Bone marrow (tissue), 2 donors: Measurements from ENCODE around the gene PLXDC1.

Experiments used
- DNase-seq, 2 donors: peaks; one replicate each; lab custom pipeline; 2025; lab: John Stamatoyannopoulos, UW

PLXDC1 gene

GRCh38 chr17:39151150-39151942 is at the start of gene PLXDC1:
TSS of gene PLXDC1 (minus strand) at chr17:39151637. CDS start at chr17:39151437, 200 bp downstream.
- DNase-seq = no peak

GRCh38 chr17:39200957-39201510 is 49.6 kb upstream of the PLXDC1 start:
- no peak for DNase-seq

- peak in 1 of 2 donors; percentile 73 for DNase-seq
Observed at GRCh38 chr17:39200070-39200879, 48.8 kb upstream of the PLXDC1 start, which contains the start of gene RPL19. TSS of gene RPL19 (plus strand) at chr17:39200283. CDS start at chr17:39200345, 62 bp downstream.

- DNase-seq = peak; percentile 73 to 91
Observed at GRCh38 chr17:39199820-39200069, 48.3 kb upstream of the PLXDC1 start.

- no peak for DNase-seq
Observed at GRCh38 chr17:39198186-39198566, 46.7 kb upstream of the PLXDC1 start.

- DNase-seq = peak; percentile 16 to 17
Observed at GRCh38 chr17:39197380-39198185, 46.1 kb upstream of the PLXDC1 start, which contains the start of gene CACNB1. TSS of gene CACNB1 (minus strand) at chr17:39197669. CDS start at chr17:39197495, 174 bp downstream.

- DNase-seq = no peak
Observed at GRCh38 chr17:39196808-39197291, 45.4 kb upstream of the PLXDC1 start.

GRCh38 chr17:39196241-39196807 is 44.9 kb upstream of the PLXDC1 start:
- no peak for DNase-seq

- no peak for DNase-seq
Observed at GRCh38 chr17:39195568-39196160, 44.2 kb upstream of the PLXDC1 start.

- no peak for DNase-seq
Observed at GRCh38 chr17:39194985-39195524, 43.6 kb upstream of the PLXDC1 start.

- no peak for DNase-seq
Observed at GRCh38 chr17:39194089-39194984, 42.9 kb upstream of the PLXDC1 start.

- no peak for DNase-seq
Observed at GRCh38 chr17:39193346-39193745, 41.9 kb upstream of the PLXDC1 start.

GRCh38 chr17:39192901-39193300 is 41.5 kb upstream of the PLXDC1 start:
- no peak for DNase-seq

- DNase-seq = no peak
Observed at GRCh38 chr17:39191750-39192510, 40.5 kb upstream of the PLXDC1 start.

- DNase-seq = no peak
Observed at GRCh38 chr17:39187152-39187830, 35.9 kb upstream of the PLXDC1 start.

GRCh38 chr17:39186481-39187002 is 35.1 kb upstream of the PLXDC1 start:
- no peak for DNase-seq

- no peak for DNase-seq
Observed at GRCh38 chr17:39183720-39184119, 32.3 kb upstream of the PLXDC1 start.

- no peak for DNase-seq
Observed at GRCh38 chr17:39183045-39183444, 31.6 kb upstream of the PLXDC1 start.
